Activated naive CD4-positive, alpha-beta T cell treated with anti-CD3 and anti-CD28 coated beads for 36 hours (primary cell): ENCODE data around the gene HEXD. TPM values are rescaled to one million over a fixed set of nuclear protein-coding genes. Genes with fewer than 3 reads are reported as not detected.
A peak's percentile ranks its signal among the peaks of the same experiment; 100 is the strongest.

ENCODE experiments used
- CTCF ChIA-PET: fragments of 350-600 bp; sonication (Branson Sonifier 250); formaldehyde crosslinking; loops from one replicate; lab custom pipeline; 2021; ENCODE audit warnings: antibody characterized with exemption; lab: Charles Lee
- DNase-seq: peaks from one replicate; pipeline ENCODE4 v3.0.0-alpha.2; 2020
- H3K27ac Mint-ChIP-seq: one replicate; pipeline ENCODE4 v1.8.0; 2021; ENCODE audit warnings: mild to moderate bottlenecking, mixed read lengths
- H3K27me3 Mint-ChIP-seq: one replicate; pipeline ENCODE4 v1.8.0; 2021; ENCODE audit warnings: low read depth, mixed read lengths
- H3K36me3 Mint-ChIP-seq: one replicate; pipeline ENCODE4 v1.8.0; 2021; ENCODE audit warnings: low read depth, mixed read lengths
- H3K4me1 Mint-ChIP-seq: one replicate; pipeline ENCODE4 v1.8.0; 2021; ENCODE audit warnings: low read depth, mixed read lengths
- H3K4me3 Mint-ChIP-seq: one replicate; pipeline ENCODE4 v1.8.0; 2021; ENCODE audit warnings: mild to moderate bottlenecking, moderate library complexity, mixed read lengths
- H3K9me3 Mint-ChIP-seq: one replicate; pipeline ENCODE4 v1.8.0; 2021; ENCODE audit warnings: mixed read lengths
- intact Hi-C: fragments of 100-400 bp; cut with micrococcal nuclease; formaldehyde crosslinking; loops from one replicate; pipeline ENCODE4 v1.15.1; 2023
- total RNA-seq, 2 experiments: library from RNA; stranded (reverse); gene quantifications; one replicate each; pipeline ENCODE4 v1.2.3, GENCODE V29; 2021

HEXD gene
- total RNA-seq, 2 experiments from 2014 or later: 22.4 to 26.3 TPM

- H3K9me3 Mint-ChIP-seq: no peaks in the 10 kb centered on the region
- H3K27me3 Mint-ChIP-seq: no peaks in the 10 kb centered on the region
- H3K27ac Mint-ChIP-seq: no peak overlapping the region
- H3K4me3 Mint-ChIP-seq: no peak overlapping the region
- CTCF ChIA-PET: no interaction called here
- DNase-seq: no peak
- H3K4me1 Mint-ChIP-seq: no peaks in the 10 kb centered on the region
- H3K36me3 Mint-ChIP-seq: no peaks in the 10 kb centered on the region
- intact Hi-C loops: no loop called here
These were observed 25.2 kb upstream of the HEXD start for GRCh38 chr17:82392941-82393340.

GRCh38 chr17:82394278-82394677, 23.9 kb upstream of the HEXD start:
- DNase-seq: no peak
- H3K4me1 Mint-ChIP-seq: no peaks in the 10 kb centered on the region
- no peaks in the 10 kb centered on the region for H3K9me3 Mint-ChIP-seq
- intact Hi-C loops: no loop called here
- H3K27me3 Mint-ChIP-seq: no peaks in the 10 kb centered on the region
- H3K27ac Mint-ChIP-seq: no peak overlapping the region
- no peaks in the 10 kb centered on the region for H3K36me3 Mint-ChIP-seq
- H3K4me3 Mint-ChIP-seq: no peak overlapping the region
- CTCF ChIA-PET: interaction anchor here (0.7 kb wide), 1 partner anchor 206 kb away, joined by 3 read pairs; no protein-coding TSS in a partner anchor

GRCh38 chr17:82396601-82397435, 21.3 kb upstream of the HEXD start:
- intact Hi-C loops: no loop called here
- Mint-ChIP-seq H3K4me3 (no peak overlapping the region), H3K27me3 (no peaks in the 10 kb centered on the region), H3K36me3 (peaks cover 5% of the 10 kb centered on the region), H3K27ac (no peak overlapping the region), H3K4me1 (peaks cover 12% of the 10 kb centered on the region), H3K9me3 (no peaks in the 10 kb centered on the region)
- CTCF ChIA-PET: no interaction called here
- no peak for DNase-seq

GRCh38 chr17:82397449-82398335, 20.5 kb upstream of the HEXD start:
- no peak overlapping the region for H3K27ac Mint-ChIP-seq
- DNase-seq: no peak
- no peaks in the 10 kb centered on the region for H3K27me3 Mint-ChIP-seq
- H3K4me1 Mint-ChIP-seq: peaks cover 13% of the 10 kb centered on the region
- no peaks in the 10 kb centered on the region for H3K9me3 Mint-ChIP-seq
- peaks cover 10% of the 10 kb centered on the region for H3K36me3 Mint-ChIP-seq
- intact Hi-C loops: no loop called here
- no peak overlapping the region for H3K4me3 Mint-ChIP-seq
- CTCF ChIA-PET: no interaction called here

- no peak overlapping the region for H3K27ac Mint-ChIP-seq
- H3K4me3 Mint-ChIP-seq: no peak overlapping the region
- no peaks in the 10 kb centered on the region for H3K27me3 Mint-ChIP-seq
- intact Hi-C loops: no loop called here
- no peaks in the 10 kb centered on the region for H3K9me3 Mint-ChIP-seq
- DNase-seq: no peak
- CTCF ChIA-PET: interaction anchor here (0.6 kb wide), 1 partner anchor 21 kb away, joined by 3 read pairs; no protein-coding TSS in a partner anchor
- peaks cover 16% of the 10 kb centered on the region for H3K36me3 Mint-ChIP-seq
- peaks cover 13% of the 10 kb centered on the region for H3K4me1 Mint-ChIP-seq
These were observed 19.1 kb upstream of the HEXD start for GRCh38 chr17:82399041-82399441.

- Mint-ChIP-seq H3K27me3 (no peaks in the 10 kb centered on the region), H3K9me3 (no peaks in the 10 kb centered on the region), H3K4me1 (peaks cover 13% of the 10 kb centered on the region), H3K27ac (no peak overlapping the region), H3K4me3 (no peak overlapping the region), H3K36me3 (peaks cover 18% of the 10 kb centered on the region)
- intact Hi-C loops: no loop called here
- CTCF ChIA-PET: interaction anchor here (0.6 to 1.3 kb wide), 4 partner anchors 22 to 454 kb away, joined by 3 to 5 read pairs (median 3); no protein-coding TSS in a partner anchor
- no peak for DNase-seq
These were observed 18.5 kb upstream of the HEXD start for GRCh38 chr17:82399601-82400101.

- no peak for DNase-seq
- peaks cover 19% of the 10 kb centered on the region for H3K36me3 Mint-ChIP-seq
- H3K27me3 Mint-ChIP-seq: no peaks in the 10 kb centered on the region
- H3K27ac Mint-ChIP-seq: no peak overlapping the region
- CTCF ChIA-PET: interaction anchor here (0.6 to 1.3 kb wide), 4 partner anchors 47 to 455 kb away, joined by 3 to 5 read pairs (median 3); no protein-coding TSS in a partner anchor
- H3K4me3 Mint-ChIP-seq: no peak overlapping the region
- no peaks in the 10 kb centered on the region for H3K9me3 Mint-ChIP-seq
- H3K4me1 Mint-ChIP-seq: peaks cover 13% of the 10 kb centered on the region
- intact Hi-C loops: no loop called here
These were observed 17.9 kb upstream of the HEXD start for GRCh38 chr17:82400206-82400605.

- H3K9me3 Mint-ChIP-seq: no peaks in the 10 kb centered on the region
- peak overlapping the region; percentile 43 for H3K27ac Mint-ChIP-seq
- peaks cover 13% of the 10 kb centered on the region for H3K4me1 Mint-ChIP-seq
- H3K4me3 Mint-ChIP-seq: peak overlapping the region; percentile 70
- CTCF ChIA-PET: interaction anchor here (1.1 kb wide), 1 partner anchor 48 kb away, joined by 3 read pairs; no protein-coding TSS in a partner anchor
- DNase-seq: peak; percentile 75
- peaks cover 20% of the 10 kb centered on the region for H3K36me3 Mint-ChIP-seq
- intact Hi-C loops: no loop called here
- no peaks in the 10 kb centered on the region for H3K27me3 Mint-ChIP-seq
These were observed 17.3 kb upstream of the HEXD start for GRCh38 chr17:82400830-82401229.

GRCh38 chr17:82402865-82403264, 15.3 kb upstream of the HEXD start:
- CTCF ChIA-PET: interaction anchor here (0.6 kb wide), 1 partner anchor 52 kb away, joined by 3 read pairs; no protein-coding TSS in a partner anchor
- no peak overlapping the region for H3K27ac Mint-ChIP-seq
- H3K36me3 Mint-ChIP-seq: peaks cover 23% of the 10 kb centered on the region
- intact Hi-C loops: no loop called here
- H3K27me3 Mint-ChIP-seq: no peaks in the 10 kb centered on the region
- H3K4me1 Mint-ChIP-seq: peaks cover 13% of the 10 kb centered on the region
- no peak for DNase-seq
- H3K9me3 Mint-ChIP-seq: no peaks in the 10 kb centered on the region
- H3K4me3 Mint-ChIP-seq: no peak overlapping the region

- H3K27me3 Mint-ChIP-seq: no peaks in the 10 kb centered on the region
- CTCF ChIA-PET: no interaction called here
- peaks cover 23% of the 10 kb centered on the region for H3K36me3 Mint-ChIP-seq
- H3K4me1 Mint-ChIP-seq: peaks cover 13% of the 10 kb centered on the region
- intact Hi-C loops: no loop called here
- no peaks in the 10 kb centered on the region for H3K9me3 Mint-ChIP-seq
- no peak overlapping the region for H3K27ac Mint-ChIP-seq
- no peak overlapping the region for H3K4me3 Mint-ChIP-seq
- DNase-seq: no peak
These were observed 14.2 kb upstream of the HEXD start for GRCh38 chr17:82403662-82404660.

GRCh38 chr17:82405051-82405450, 13.1 kb upstream of the HEXD start:
- no peak overlapping the region for H3K4me3 Mint-ChIP-seq
- H3K9me3 Mint-ChIP-seq: no peaks in the 10 kb centered on the region
- CTCF ChIA-PET: no interaction called here
- DNase-seq: no peak
- intact Hi-C loops: no loop called here
- H3K36me3 Mint-ChIP-seq: peaks cover 26% of the 10 kb centered on the region
- H3K27ac Mint-ChIP-seq: no peak overlapping the region
- H3K27me3 Mint-ChIP-seq: no peaks in the 10 kb centered on the region
- peaks cover 13% of the 10 kb centered on the region for H3K4me1 Mint-ChIP-seq
